LNCaP clone FGC (cell line): ENCODE measurements around the gene HPCAL1.

ENCODE experiments used
- DNase-seq: peaks from one replicate; pipeline ENCODE4 v3.0.0-alpha.2; 2011; ENCODE audit warnings: low read depth
- H3K4me3 ChIP-seq: 2 replicates; pipeline ENCODE4 v1.5.1; 2011; ENCODE audit warnings: mild to moderate bottlenecking, low read depth, low read length, control low read depth
- CTCF ChIP-seq: IDR thresholded peaks from 2 replicates; pipeline ENCODE4 v1.5.1; 2012; ENCODE audit warnings: mild to moderate bottlenecking; ENCODE audit not compliant: control insufficient read depth, insufficient read depth; ENCODE audit errors: extremely low read depth

The HPCAL1 gene

GRCh38 chr2:10446631-10447030, 143.9 kb downstream of the HPCAL1 start:
- no peak for DNase-seq
- no peak for TF ChIP-seq CTCF
- peak overlapping the region; percentile 87 for H3K4me3 ChIP-seq

- H3K4me3 ChIP-seq = peak overlapping the region; percentile 87
- no peak for TF ChIP-seq CTCF
- no peak for DNase-seq
Measured at GRCh38 chr2:10447300-10447894, 144.7 kb downstream of the HPCAL1 start.

GRCh38 chr2:10447895-10448575, 145.3 kb downstream of the HPCAL1 start, which contains the start of gene ODC1:
Gene ODC1, minus strand, starts transcription at chr2:10448327. Its CDS starts 3,295 bp downstream, at chr2:10445032.
- no peak for TF ChIP-seq CTCF
- DNase-seq = peak; percentile 64
- H3K4me3 ChIP-seq = peak within 1 kb of the TSS; percentile 87

- H3K4me3 ChIP-seq = peak overlapping the region; percentile 52
- peak; percentile 34 for TF ChIP-seq CTCF
- DNase-seq = no peak
Measured at GRCh38 chr2:10448576-10449485, 146.1 kb downstream of the HPCAL1 start.

- peak overlapping the region; percentile 52; the same call in 1 of the 2 replicates for H3K4me3 ChIP-seq
- no peak for TF ChIP-seq CTCF
Measured at GRCh38 chr2:10449486-10449831, 146.8 kb downstream of the HPCAL1 start.

GRCh38 chr2:10449838-10450691, 147.4 kb downstream of the HPCAL1 start:
- H3K4me3 ChIP-seq = no peak overlapping the region
- DNase-seq = no peak
- no peak for TF ChIP-seq CTCF

More at GRCh38 chr2:10449486-10449831, 146.8 kb downstream of the HPCAL1 start:
- DNase-seq = no peak
